Fibroblast of lung (primary cell): ENCODE measurements around the gene PFAS. TPM values are rescaled to one million over a fixed set of nuclear protein-coding genes. Genes with fewer than 3 reads are reported as not detected.
A peak's percentile ranks its signal among the peaks of the same experiment; 100 is the strongest.

ENCODE experiments used
- DNase-seq, 2 donors: peaks; one replicate each; pipeline versions ENCODE4 v3.0.0 to v3.0.0-alpha.2; 2010; ENCODE audit warnings: low read depth in 2 of 2
- H2AFZ ChIP-seq: 2 replicates; pipeline ENCODE4 v1.5.1; 2012; ENCODE audit warnings: low read length, control low read depth, inconsistent platforms
- H3K27ac ChIP-seq: 2 replicates; pipeline ENCODE4 v1.5.1; 2011; ENCODE audit warnings: low read length, control low read depth; ENCODE audit not compliant: insufficient read depth
- H3K27me3 ChIP-seq: 2 replicates; pipeline ENCODE4 v1.5.1; 2011; ENCODE audit warnings: mild to moderate bottlenecking, low read length; ENCODE audit not compliant: control insufficient read depth, insufficient read depth
- H3K36me3 ChIP-seq: 2 replicates; pipeline ENCODE4 v1.5.1; 2011; ENCODE audit warnings: low read length; ENCODE audit not compliant: control insufficient read depth, insufficient read depth
- H3K4me1 ChIP-seq: 2 replicates; pipeline ENCODE4 v1.5.1; 2011; ENCODE audit warnings: low read length; ENCODE audit not compliant: control insufficient read depth, insufficient read depth; ENCODE audit errors: extremely low read depth
- H3K4me2 ChIP-seq: 2 replicates; pipeline ENCODE4 v1.5.1; 2011; ENCODE audit warnings: low read length, control low read depth; ENCODE audit not compliant: insufficient read depth; ENCODE audit errors: extremely low read depth
- H3K4me3 ChIP-seq, 4 experiments: fragments of 200-600 bp in 1 of 4; sonication (generic) in 1 of 4; replicated peaks in 1 of 4; 2 replicates each; pipeline ENCODE4 v1.5.1; 2011 to 2016; ENCODE audit warnings: low read length in 4 of 4, low read depth in 3 of 4, mild to moderate bottlenecking in 3 of 4, control low read depth in 2 of 4, inconsistent platforms in 1 of 4, mixed read lengths in 1 of 4; ENCODE audit not compliant: insufficient read depth in 1 of 4; ENCODE audit errors: control extremely low read depth in 1 of 4
- H3K79me2 ChIP-seq: 2 replicates; pipeline ENCODE4 v1.5.1; 2012; ENCODE audit warnings: mild to moderate bottlenecking, low read length, inconsistent platforms; ENCODE audit not compliant: control insufficient read depth, insufficient read depth
- H3K9ac ChIP-seq: 2 replicates; pipeline ENCODE4 v1.5.1; 2011; ENCODE audit warnings: mild to moderate bottlenecking, low read length, control low read depth; ENCODE audit not compliant: insufficient read depth
- H3K9me3 ChIP-seq: 2 replicates; pipeline ENCODE4 v1.5.1; 2012; ENCODE audit warnings: low read depth, low read length; ENCODE audit not compliant: control insufficient read depth, insufficient read depth
- H4K20me1 ChIP-seq: 2 replicates; pipeline ENCODE4 v1.5.1; 2011; ENCODE audit warnings: low read length; ENCODE audit not compliant: control insufficient read depth, insufficient read depth; ENCODE audit errors: extremely low read depth
- EZH2 ChIP-seq: IDR thresholded peaks from 2 replicates; pipeline ENCODE4 v1.5.1; 2012; ENCODE audit warnings: low read length, control low read depth, mild to moderate bottlenecking; ENCODE audit errors: missing control alignments
- polyA minus RNA-seq: library from RNA; depleted of rRNA, polyadenylated mRNA; stranded (reverse); fragments of >200 nt; gene quantifications from 2 replicates; pipeline ENCODE4 v1.2.3, GENCODE V29; 2011; ENCODE audit warnings: low replicate concordance
- polyA plus RNA-seq, 2 donors: library from polyadenylated mRNA; depleted of rRNA in 1 of 2; stranded (reverse) in 1 of 2; unstranded in 1 of 2; fragments of >200 nt; gene quantifications; 2 replicates each; pipeline ENCODE4 v1.2.1, GENCODE V29; 2011 to 2012; ENCODE audit warnings: missing spikeins in 1 of 2
- total RNA-seq: library from RNA; depleted of rRNA; stranded (reverse); fragments of >200 nt; gene quantifications from 2 replicates; pipeline ENCODE4 v1.2.1, GENCODE V29; 2014
- TF ChIP-seq, protein P1 (sequence below), 2 donors: IDR thresholded peaks in 1 of 2; conservative IDR thresholded peaks in 1 of 2; 1 replicate in 1 of 2; 2 replicates in 1 of 2; pipeline ENCODE4 v1.5.1; 2011 to 2012; ENCODE audit warnings: low read length in 2 of 2, control low read depth in 1 of 2, inconsistent platforms in 1 of 2, low read depth in 1 of 2, mild to moderate bottlenecking in 1 of 2

The PFAS gene, protein sequence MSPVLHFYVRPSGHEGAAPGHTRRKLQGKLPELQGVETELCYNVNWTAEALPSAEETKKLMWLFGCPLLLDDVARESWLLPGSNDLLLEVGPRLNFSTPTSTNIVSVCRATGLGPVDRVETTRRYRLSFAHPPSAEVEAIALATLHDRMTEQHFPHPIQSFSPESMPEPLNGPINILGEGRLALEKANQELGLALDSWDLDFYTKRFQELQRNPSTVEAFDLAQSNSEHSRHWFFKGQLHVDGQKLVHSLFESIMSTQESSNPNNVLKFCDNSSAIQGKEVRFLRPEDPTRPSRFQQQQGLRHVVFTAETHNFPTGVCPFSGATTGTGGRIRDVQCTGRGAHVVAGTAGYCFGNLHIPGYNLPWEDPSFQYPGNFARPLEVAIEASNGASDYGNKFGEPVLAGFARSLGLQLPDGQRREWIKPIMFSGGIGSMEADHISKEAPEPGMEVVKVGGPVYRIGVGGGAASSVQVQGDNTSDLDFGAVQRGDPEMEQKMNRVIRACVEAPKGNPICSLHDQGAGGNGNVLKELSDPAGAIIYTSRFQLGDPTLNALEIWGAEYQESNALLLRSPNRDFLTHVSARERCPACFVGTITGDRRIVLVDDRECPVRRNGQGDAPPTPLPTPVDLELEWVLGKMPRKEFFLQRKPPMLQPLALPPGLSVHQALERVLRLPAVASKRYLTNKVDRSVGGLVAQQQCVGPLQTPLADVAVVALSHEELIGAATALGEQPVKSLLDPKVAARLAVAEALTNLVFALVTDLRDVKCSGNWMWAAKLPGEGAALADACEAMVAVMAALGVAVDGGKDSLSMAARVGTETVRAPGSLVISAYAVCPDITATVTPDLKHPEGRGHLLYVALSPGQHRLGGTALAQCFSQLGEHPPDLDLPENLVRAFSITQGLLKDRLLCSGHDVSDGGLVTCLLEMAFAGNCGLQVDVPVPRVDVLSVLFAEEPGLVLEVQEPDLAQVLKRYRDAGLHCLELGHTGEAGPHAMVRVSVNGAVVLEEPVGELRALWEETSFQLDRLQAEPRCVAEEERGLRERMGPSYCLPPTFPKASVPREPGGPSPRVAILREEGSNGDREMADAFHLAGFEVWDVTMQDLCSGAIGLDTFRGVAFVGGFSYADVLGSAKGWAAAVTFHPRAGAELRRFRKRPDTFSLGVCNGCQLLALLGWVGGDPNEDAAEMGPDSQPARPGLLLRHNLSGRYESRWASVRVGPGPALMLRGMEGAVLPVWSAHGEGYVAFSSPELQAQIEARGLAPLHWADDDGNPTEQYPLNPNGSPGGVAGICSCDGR (N-terminal part only)
- total RNA-seq (9.4 and 11.3 TPM in 2 replicates), polyA plus RNA-seq (9.8 and 20.8 TPM in 2 replicates), polyA minus RNA-seq (58.3 and 243 TPM in 2 replicates)
- 11.6 and 25.2 TPM in 2 replicates for polyA plus RNA-seq (2012)

GRCh38 chr17:8248751-8249607, at the start of gene PFAS:
TSS of gene PFAS (plus strand) at chr17:8249289. CDS start at chr17:8253938, 4,649 bp downstream.
- no peak for TF ChIP-seq EZH2
- TF ChIP-seq, protein P1, sequence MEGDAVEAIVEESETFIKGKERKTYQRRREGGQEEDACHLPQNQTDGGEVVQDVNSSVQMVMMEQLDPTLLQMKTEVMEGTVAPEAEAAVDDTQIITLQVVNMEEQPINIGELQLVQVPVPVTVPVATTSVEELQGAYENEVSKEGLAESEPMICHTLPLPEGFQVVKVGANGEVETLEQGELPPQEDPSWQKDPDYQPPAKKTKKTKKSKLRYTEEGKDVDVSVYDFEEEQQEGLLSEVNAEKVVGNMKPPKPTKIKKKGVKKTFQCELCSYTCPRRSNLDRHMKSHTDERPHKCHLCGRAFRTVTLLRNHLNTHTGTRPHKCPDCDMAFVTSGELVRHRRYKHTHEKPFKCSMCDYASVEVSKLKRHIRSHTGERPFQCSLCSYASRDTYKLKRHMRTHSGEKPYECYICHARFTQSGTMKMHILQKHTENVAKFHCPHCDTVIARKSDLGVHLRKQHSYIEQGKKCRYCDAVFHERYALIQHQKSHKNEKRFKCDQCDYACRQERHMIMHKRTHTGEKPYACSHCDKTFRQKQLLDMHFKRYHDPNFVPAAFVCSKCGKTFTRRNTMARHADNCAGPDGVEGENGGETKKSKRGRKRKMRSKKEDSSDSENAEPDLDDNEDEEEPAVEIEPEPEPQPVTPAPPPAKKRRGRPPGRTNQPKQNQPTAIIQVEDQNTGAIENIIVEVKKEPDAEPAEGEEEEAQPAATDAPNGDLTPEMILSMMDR (conservative IDR thresholded peaks at IDR 0.05 in 1 of 2, IDR thresholded peaks at IDR 0.05 in 1 of 2; ENCODE audit: low read depth in 1 of 2, low read length in 2 of 2) = no peak

GRCh38 chr17:8204761-8205555, 44.1 kb upstream of the PFAS start:
- Histone ChIP-seq H3K9ac (no peak overlapping the region), H3K27ac (no peak overlapping the region), H3K4me1 (peaks cover 3% of the 10 kb centered on the region), H3K27me3 (no peaks in the 10 kb centered on the region), H2AFZ (no peak overlapping the region), H3K4me3 (no peak overlapping the region), H3K9me3 (no peaks in the 10 kb centered on the region), H3K4me2 (no peak overlapping the region), H3K79me2 (peaks cover 28% of the 10 kb centered on the region), H3K36me3 (no peaks in the 10 kb centered on the region), H4K20me1 (no peaks in the 10 kb centered on the region)
- DNase-seq = no peak
- TF ChIP-seq, protein P1 (conservative IDR thresholded peaks at IDR 0.05 in 1 of 2, IDR thresholded peaks at IDR 0.05 in 1 of 2; ENCODE audit: low read depth in 1 of 2, low read length in 2 of 2) = no peak
- no peak for TF ChIP-seq EZH2

More at GRCh38 chr17:8248751-8249607, at the start of gene PFAS:
- Histone ChIP-seq H3K9me3 (no peaks in the 10 kb centered on the region), H3K36me3 (peaks cover 2% of the 10 kb centered on the region), H3K9ac (peak within 1 kb of the TSS; percentile 78), H3K4me3 (peak within 1 kb of the TSS; percentile 97 to 100 (median 98)), H2AFZ (peak within 1 kb of the TSS; percentile 98), H3K27ac (peak within 1 kb of the TSS; percentile 97), H3K4me2 (peak within 1 kb of the TSS; percentile 86), H3K79me2 (peaks cover 29% of the 10 kb centered on the region), H4K20me1 (no peaks in the 10 kb centered on the region), H3K27me3 (no peaks in the 10 kb centered on the region), H3K4me1 (peaks cover 4% of the 10 kb centered on the region)
- DNase-seq = peak; percentile 90
